Measurements from ENCODE around the gene CELSR3. TPM values are rescaled to one million over a fixed set of nuclear protein-coding genes. Genes with fewer than 3 reads are reported as not detected.

Gene CELSR3
- total RNA-seq, 1 experiment from 2014 or later: 3.8 TPM

GRCh38 chr3:48684480-48685143 lies 21.9 kb upstream of the CELSR3 start:
- Histone ChIP-seq H3K27ac (ENCODE audit: low read length) (no peak overlapping the region), H3K9ac (ENCODE audit: low read length) (peak overlapping the region; percentile 99), H3K9me2 (replicated peaks; ENCODE audit: insufficient read depth, low read length) (no peaks in the 10 kb centered on the region), H3K79me2 (ENCODE audit: low read length) (peaks cover 29% of the 10 kb centered on the region), H3K4me3 (ENCODE audit: low read length) (peak overlapping the region; percentile 98), H3K27me3 (ENCODE audit: low read length) (no peaks in the 10 kb centered on the region), H4K20me1 (ENCODE audit: insufficient read depth, low read depth, low read length) (peaks cover 16% of the 10 kb centered on the region; the same call in 1 of the 2 replicates), H3K4me2 (ENCODE audit: low read depth, low read length, poor library complexity, severe bottlenecking) (peak overlapping the region; percentile 73), H2AFZ (ENCODE audit: low read length) (no peak overlapping the region), H3K9me3 (ENCODE audit: low read length) (no peaks in the 10 kb centered on the region), H3K4me1 (ENCODE audit: low read length) (peaks cover 40% of the 10 kb centered on the region), H3K36me3 (ENCODE audit: insufficient read depth, low read length) (peaks cover 34% of the 10 kb centered on the region)
- DNase-seq: peak; percentile 60

GRCh38 chr3:48684054-48684349 lies 21.3 kb upstream of the CELSR3 start:
- H3K9me3 ChIP-seq (ENCODE audit: low read length): no peaks in the 10 kb centered on the region
- H3K4me3 ChIP-seq (ENCODE audit: low read length): peak overlapping the region; percentile 98
- H3K4me1 ChIP-seq (ENCODE audit: low read length): peaks cover 40% of the 10 kb centered on the region
- H3K27me3 ChIP-seq (ENCODE audit: low read length): no peaks in the 10 kb centered on the region
- H3K36me3 ChIP-seq (ENCODE audit: insufficient read depth, low read length): peaks cover 35% of the 10 kb centered on the region
- H3K9me2 ChIP-seq (replicated peaks; ENCODE audit: insufficient read depth, low read length): no peaks in the 10 kb centered on the region
- peak overlapping the region; percentile 73 for H3K4me2 ChIP-seq (ENCODE audit: low read depth, low read length, poor library complexity, severe bottlenecking)
- H4K20me1 ChIP-seq (ENCODE audit: insufficient read depth, low read depth, low read length): peaks cover 11% of the 10 kb centered on the region; the same call in 1 of the 2 replicates
- peak overlapping the region; percentile 99 for H3K9ac ChIP-seq (ENCODE audit: low read length)
- no peak overlapping the region for H3K27ac ChIP-seq (ENCODE audit: low read length)
- H2AFZ ChIP-seq (ENCODE audit: low read length): no peak overlapping the region
- no peak for DNase-seq
- peaks cover 29% of the 10 kb centered on the region for H3K79me2 ChIP-seq (ENCODE audit: low read length)

GRCh38 chr3:48682786-48683185 lies 20.1 kb upstream of the CELSR3 start:
- H2AFZ ChIP-seq (ENCODE audit: low read length): no peak overlapping the region
- no peak overlapping the region for H3K4me2 ChIP-seq (ENCODE audit: low read depth, low read length, poor library complexity, severe bottlenecking)
- peaks cover 5% of the 10 kb centered on the region; the same call in 1 of the 2 replicates for H4K20me1 ChIP-seq (ENCODE audit: insufficient read depth, low read depth, low read length)
- no peak overlapping the region for H3K9ac ChIP-seq (ENCODE audit: low read length)
- peaks cover 29% of the 10 kb centered on the region for H3K79me2 ChIP-seq (ENCODE audit: low read length)
- H3K9me2 ChIP-seq (replicated peaks; ENCODE audit: insufficient read depth, low read length): no peaks in the 10 kb centered on the region
- no peak overlapping the region for H3K4me3 ChIP-seq (ENCODE audit: low read length)
- H3K4me1 ChIP-seq (ENCODE audit: low read length): peaks cover 40% of the 10 kb centered on the region
- H3K36me3 ChIP-seq (ENCODE audit: insufficient read depth, low read length): peaks cover 27% of the 10 kb centered on the region
- H3K9me3 ChIP-seq (ENCODE audit: low read length): no peaks in the 10 kb centered on the region
- no peak for DNase-seq
- H3K27ac ChIP-seq (ENCODE audit: low read length): no peak overlapping the region
- no peaks in the 10 kb centered on the region for H3K27me3 ChIP-seq (ENCODE audit: low read length)

GRCh38 chr3:48681974-48682610 lies 19.4 kb upstream of the CELSR3 start:
- Histone ChIP-seq H3K79me2 (ENCODE audit: low read length) (peaks cover 29% of the 10 kb centered on the region), H3K9me3 (ENCODE audit: low read length) (no peaks in the 10 kb centered on the region), H2AFZ (ENCODE audit: low read length) (no peak overlapping the region), H3K27me3 (ENCODE audit: low read length) (no peaks in the 10 kb centered on the region), H3K4me1 (ENCODE audit: low read length) (peaks cover 33% of the 10 kb centered on the region), H3K9me2 (replicated peaks; ENCODE audit: insufficient read depth, low read length) (no peaks in the 10 kb centered on the region), H3K27ac (ENCODE audit: low read length) (no peak overlapping the region), H4K20me1 (ENCODE audit: insufficient read depth, low read depth, low read length) (no peaks in the 10 kb centered on the region), H3K4me2 (ENCODE audit: low read depth, low read length, poor library complexity, severe bottlenecking) (no peak overlapping the region), H3K36me3 (ENCODE audit: insufficient read depth, low read length) (peaks cover 26% of the 10 kb centered on the region), H3K4me3 (ENCODE audit: low read length) (no peak overlapping the region), H3K9ac (ENCODE audit: low read length) (no peak overlapping the region)
- DNase-seq: no peak

- Histone ChIP-seq H3K4me1 (ENCODE audit: low read length) (peaks cover 29% of the 10 kb centered on the region), H3K9ac (ENCODE audit: low read length) (no peak overlapping the region), H3K27ac (ENCODE audit: low read length) (no peak overlapping the region), H3K36me3 (ENCODE audit: insufficient read depth, low read length) (peaks cover 26% of the 10 kb centered on the region), H4K20me1 (ENCODE audit: insufficient read depth, low read depth, low read length) (no peaks in the 10 kb centered on the region), H3K9me3 (ENCODE audit: low read length) (no peaks in the 10 kb centered on the region), H3K27me3 (ENCODE audit: low read length) (no peaks in the 10 kb centered on the region), H2AFZ (ENCODE audit: low read length) (no peak overlapping the region), H3K4me3 (ENCODE audit: low read length) (no peak overlapping the region), H3K4me2 (ENCODE audit: low read depth, low read length, poor library complexity, severe bottlenecking) (no peak overlapping the region), H3K79me2 (ENCODE audit: low read length) (peaks cover 29% of the 10 kb centered on the region), H3K9me2 (replicated peaks; ENCODE audit: insufficient read depth, low read length) (no peaks in the 10 kb centered on the region)
- DNase-seq: no peak
Observed at GRCh38 chr3:48681541-48681880, 18.8 kb upstream of the CELSR3 start.

GRCh38 chr3:48680811-48681540 lies 18.3 kb upstream of the CELSR3 start:
- Histone ChIP-seq H3K4me1 (ENCODE audit: low read length) (peaks cover 24% of the 10 kb centered on the region), H2AFZ (ENCODE audit: low read length) (no peak overlapping the region), H3K9me2 (replicated peaks; ENCODE audit: insufficient read depth, low read length) (no peaks in the 10 kb centered on the region), H3K4me2 (ENCODE audit: low read depth, low read length, poor library complexity, severe bottlenecking) (no peak overlapping the region), H3K36me3 (ENCODE audit: insufficient read depth, low read length) (peaks cover 26% of the 10 kb centered on the region), H3K4me3 (ENCODE audit: low read length) (no peak overlapping the region), H3K27me3 (ENCODE audit: low read length) (no peaks in the 10 kb centered on the region), H3K27ac (ENCODE audit: low read length) (no peak overlapping the region), H3K9ac (ENCODE audit: low read length) (no peak overlapping the region), H4K20me1 (ENCODE audit: insufficient read depth, low read depth, low read length) (no peaks in the 10 kb centered on the region), H3K79me2 (ENCODE audit: low read length) (peaks cover 29% of the 10 kb centered on the region), H3K9me3 (ENCODE audit: low read length) (no peaks in the 10 kb centered on the region)
- no peak for DNase-seq

- Histone ChIP-seq H3K36me3 (ENCODE audit: insufficient read depth, low read length) (peaks cover 26% of the 10 kb centered on the region), H3K27ac (ENCODE audit: low read length) (no peak overlapping the region), H3K4me1 (ENCODE audit: low read length) (peaks cover 21% of the 10 kb centered on the region), H3K4me3 (ENCODE audit: low read length) (no peak overlapping the region), H3K9me3 (ENCODE audit: low read length) (no peaks in the 10 kb centered on the region), H2AFZ (ENCODE audit: low read length) (no peak overlapping the region), H3K9ac (ENCODE audit: low read length) (no peak overlapping the region), H3K27me3 (ENCODE audit: low read length) (no peaks in the 10 kb centered on the region), H3K4me2 (ENCODE audit: low read depth, low read length, poor library complexity, severe bottlenecking) (no peak overlapping the region), H3K9me2 (replicated peaks; ENCODE audit: insufficient read depth, low read length) (no peaks in the 10 kb centered on the region), H4K20me1 (ENCODE audit: insufficient read depth, low read depth, low read length) (no peaks in the 10 kb centered on the region), H3K79me2 (ENCODE audit: low read length) (peaks cover 21% of the 10 kb centered on the region)
- peak; percentile 67 for DNase-seq
Observed at GRCh38 chr3:48679411-48680391, 17.0 kb upstream of the CELSR3 start.
